Testis (tissue), 3 donors: ENCODE results near the gene FRMD1. TPM values are rescaled to one million over a fixed set of nuclear protein-coding genes. Genes with fewer than 3 reads are reported as not detected.

ENCODE experiments used
- DNase-seq: peaks from one replicate; pipeline ENCODE4 v3.0.0-alpha.2; 2019
- H3K27ac ChIP-seq, 2 donors: fragments of 200-600 bp; sonication (generic); one replicate each; pipeline ENCODE4 v1.5.1; 2019
- H3K27me3 ChIP-seq: fragments of 200-600 bp; sonication (generic); one replicate; pipeline ENCODE4 v1.5.1; 2019
- H3K36me3 ChIP-seq: fragments of 200-600 bp; sonication (generic); one replicate; pipeline ENCODE4 v1.5.1; 2017; ENCODE audit warnings: low read depth; ENCODE audit errors: missing control alignments
- H3K4me1 ChIP-seq: fragments of 200-600 bp; sonication (generic); one replicate; pipeline ENCODE4 v1.5.1; 2019
- H3K4me3 ChIP-seq, 2 donors: fragments of 200-600 bp; sonication (generic); one replicate each; pipeline ENCODE4 v1.5.1; 2017 to 2019
- H3K9me3 ChIP-seq: fragments of 200-600 bp; sonication (generic); one replicate; pipeline ENCODE4 v1.5.1; 2017
- POLR2A ChIP-seq: fragments of 450-650 bp; IDR thresholded peaks from one replicate; pipeline ENCODE4 v1.6.1; 2017; ENCODE audit warnings: antibody characterized with exemption, mild to moderate bottlenecking, moderate library complexity
- WGBS, 2 donors: methylation state at CpG; one replicate each; pipeline ENCODE4 v1.1.5; 2018; 5-methylcytosine and 5-hydroxymethylcytosine counted together
- intact Hi-C: fragments of 100-400 bp; cut with DNase I; formaldehyde crosslinking; loops from one replicate; pipeline ENCODE4 v1.15.1; 2023; ENCODE audit warnings: low total_unique reads
- polyA plus RNA-seq: library from polyadenylated mRNA; stranded (reverse); fragments of 350-450 nt; fragmentation: Illumina TruSeq; extraction: RNeasy Lipid Tissue Mini Kit (QIAGEN cat#74804); gene quantifications from one replicate; pipeline ENCODE4 v1.2.3, GENCODE V29; 2014; ENCODE audit warnings: low read depth, low replicate concordance; ENCODE audit not compliant: insufficient read depth
- total RNA-seq, 2 donors: library from RNA; depleted of rRNA; stranded (reverse); fragments of >200 nt; gene quantifications; one replicate each; pipeline ENCODE4 v1.2.3, GENCODE V29; 2016
- TF ChIP-seq, protein P1 (sequence below), 3 experiments: fragments of 450-650 bp in 2 of 3; fragments of 200-600 bp in 1 of 3; sonication (generic) in 1 of 3; IDR thresholded peaks; one replicate each; pipeline ENCODE4 v1.5.1; 2016 to 2019; ENCODE audit warnings: antibody characterized with exemption in 3 of 3, mild to moderate bottlenecking in 2 of 3, moderate library complexity in 1 of 3

The FRMD1 gene
- total and polyA plus RNA-seq, 3 donors from 2014 or later = 7.2 to 13.5 (median 8.0) TPM

DNA sequence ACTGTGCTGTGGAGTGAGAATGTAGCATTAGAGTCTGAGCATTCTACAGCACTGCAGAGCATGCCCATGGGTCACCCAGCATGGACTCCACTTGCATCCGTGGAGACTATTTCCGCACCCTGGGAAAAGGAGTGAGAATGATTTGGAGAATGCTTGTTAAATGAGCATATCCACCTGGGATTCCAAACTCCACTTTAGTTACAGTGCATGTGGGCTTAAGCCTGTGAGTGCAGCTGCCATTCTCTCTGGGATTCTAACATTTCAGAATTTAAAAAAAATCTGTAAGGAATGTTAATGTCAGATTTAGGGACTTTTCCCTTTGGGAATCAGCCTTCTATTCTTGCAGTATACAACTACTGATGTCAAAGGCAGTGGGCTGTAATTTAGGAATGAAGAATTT, 48.1 kb downstream of the FRMD1 start:
- Histone ChIP-seq H3K4me3 (no peak overlapping the region), H3K36me3 (no peaks in the 10 kb centered on the region), H3K27ac (no peak overlapping the region), H3K4me1 (no peaks in the 10 kb centered on the region), H3K9me3 (no peaks in the 10 kb centered on the region), H3K27me3 (no peaks in the 10 kb centered on the region)
- TF ChIP-seq, protein P1, sequence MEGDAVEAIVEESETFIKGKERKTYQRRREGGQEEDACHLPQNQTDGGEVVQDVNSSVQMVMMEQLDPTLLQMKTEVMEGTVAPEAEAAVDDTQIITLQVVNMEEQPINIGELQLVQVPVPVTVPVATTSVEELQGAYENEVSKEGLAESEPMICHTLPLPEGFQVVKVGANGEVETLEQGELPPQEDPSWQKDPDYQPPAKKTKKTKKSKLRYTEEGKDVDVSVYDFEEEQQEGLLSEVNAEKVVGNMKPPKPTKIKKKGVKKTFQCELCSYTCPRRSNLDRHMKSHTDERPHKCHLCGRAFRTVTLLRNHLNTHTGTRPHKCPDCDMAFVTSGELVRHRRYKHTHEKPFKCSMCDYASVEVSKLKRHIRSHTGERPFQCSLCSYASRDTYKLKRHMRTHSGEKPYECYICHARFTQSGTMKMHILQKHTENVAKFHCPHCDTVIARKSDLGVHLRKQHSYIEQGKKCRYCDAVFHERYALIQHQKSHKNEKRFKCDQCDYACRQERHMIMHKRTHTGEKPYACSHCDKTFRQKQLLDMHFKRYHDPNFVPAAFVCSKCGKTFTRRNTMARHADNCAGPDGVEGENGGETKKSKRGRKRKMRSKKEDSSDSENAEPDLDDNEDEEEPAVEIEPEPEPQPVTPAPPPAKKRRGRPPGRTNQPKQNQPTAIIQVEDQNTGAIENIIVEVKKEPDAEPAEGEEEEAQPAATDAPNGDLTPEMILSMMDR (IDR thresholded peaks at IDR 0.05) = no peak
- no peak for TF ChIP-seq POLR2A
- DNase-seq = no peak
- intact Hi-C loops = no loop called here
- WGBS, 2 donors = 64 to 77% methylated on average over 2 of the region's 2 CpGs

- TF ChIP-seq, protein P1 (IDR thresholded peaks at IDR 0.05) = no peak
- no peak for TF ChIP-seq POLR2A
Observed at GRCh38 chr6:168030218-168030746, 48.7 kb downstream of the FRMD1 start.

GRCh38 chr6:168029459-168030217, 49.4 kb downstream of the FRMD1 start:
- no peak for TF ChIP-seq POLR2A
- TF ChIP-seq, protein P1 (IDR thresholded peaks at IDR 0.05) = no peak
- H3K27ac ChIP-seq = no peak overlapping the region
- intact Hi-C loops = no loop called here
- no peak overlapping the region for H3K4me3 ChIP-seq
- H3K36me3 ChIP-seq = no peaks in the 10 kb centered on the region
- H3K4me1 ChIP-seq = no peaks in the 10 kb centered on the region
- no peaks in the 10 kb centered on the region for H3K27me3 ChIP-seq
- H3K9me3 ChIP-seq = no peaks in the 10 kb centered on the region
- no peak for DNase-seq
- WGBS, 2 donors = 71 to 85% methylated on average over 14 of the region's 14 CpGs

More at GRCh38 chr6:168030218-168030746, 48.7 kb downstream of the FRMD1 start:
- Histone ChIP-seq H3K27ac (no peak overlapping the region), H3K4me3 (no peak overlapping the region), H3K36me3 (no peaks in the 10 kb centered on the region), H3K9me3 (no peaks in the 10 kb centered on the region), H3K4me1 (no peaks in the 10 kb centered on the region), H3K27me3 (no peaks in the 10 kb centered on the region)
- DNase-seq = no peak
- intact Hi-C loops = no loop called here
- WGBS, 2 donors = 60 to 75% methylated on average over 5 of the region's 5 CpGs

DNA sequence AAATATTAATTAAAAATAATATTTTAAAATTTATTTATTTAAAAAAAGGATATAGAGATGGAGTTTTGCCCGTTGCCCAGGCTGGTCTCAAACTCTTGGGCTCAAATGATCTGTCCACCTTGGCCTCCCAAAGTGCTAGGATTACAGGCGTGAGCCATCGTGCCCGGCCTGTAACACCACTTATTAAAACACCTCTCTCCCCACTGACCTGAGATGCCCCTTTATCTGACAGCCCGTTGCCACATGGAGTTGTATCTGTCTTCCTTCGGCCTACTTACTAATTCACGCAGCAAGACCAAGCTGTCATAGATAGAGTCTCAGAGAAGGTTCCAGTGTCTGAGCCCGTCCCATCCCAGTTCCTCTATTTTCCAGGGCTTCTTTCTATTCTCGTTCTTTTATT, 50.8 kb downstream of the FRMD1 start:
- no peaks in the 10 kb centered on the region for H3K27me3 ChIP-seq
- 88 to 90% methylated on average over 9 of the region's 9 CpGs for WGBS, 2 donors
- H3K4me3 ChIP-seq = no peak overlapping the region
- H3K9me3 ChIP-seq = no peaks in the 10 kb centered on the region
- DNase-seq = no peak
- no peaks in the 10 kb centered on the region for H3K36me3 ChIP-seq
- TF ChIP-seq, protein P1 (IDR thresholded peaks at IDR 0.05) = no peak
- TF ChIP-seq POLR2A = no peak
- intact Hi-C loops = no loop called here
- H3K27ac ChIP-seq = no peak overlapping the region
- no peaks in the 10 kb centered on the region for H3K4me1 ChIP-seq
